GM18517 (cell line): ENCODE measurements around the gene GABRR2.

Experiments used
- ATAC-seq: cut with Tn5 transposase; IDR thresholded peaks from one replicate; pipeline ENCODE4 v1.9.1; 2021; ENCODE audit warnings: mild to moderate bottlenecking, moderate library complexity; ENCODE audit not compliant: unreplicated experiment

The GABRR2 gene

DNA sequence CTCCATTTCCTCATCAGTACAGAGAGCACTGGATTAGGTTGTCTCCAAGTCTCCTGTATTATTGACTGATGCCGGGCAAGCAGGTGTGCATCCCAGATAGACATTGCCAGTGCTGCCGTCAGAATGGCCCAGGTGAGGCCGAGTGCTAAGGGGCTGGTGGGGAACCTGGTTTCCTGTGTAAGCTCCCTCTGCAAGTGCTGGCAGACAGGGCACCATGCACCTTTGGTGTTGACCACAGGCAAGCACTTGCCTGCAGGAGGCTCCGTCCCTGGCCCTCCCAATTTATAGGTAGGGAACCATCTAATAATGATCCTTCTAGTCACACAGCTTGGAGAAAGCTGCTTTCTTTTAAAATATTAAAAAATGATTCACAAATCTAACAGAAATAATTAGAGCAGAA lies 98.7 kb downstream of the GABRR2 start:
- ATAC-seq, result no peak

DNA sequence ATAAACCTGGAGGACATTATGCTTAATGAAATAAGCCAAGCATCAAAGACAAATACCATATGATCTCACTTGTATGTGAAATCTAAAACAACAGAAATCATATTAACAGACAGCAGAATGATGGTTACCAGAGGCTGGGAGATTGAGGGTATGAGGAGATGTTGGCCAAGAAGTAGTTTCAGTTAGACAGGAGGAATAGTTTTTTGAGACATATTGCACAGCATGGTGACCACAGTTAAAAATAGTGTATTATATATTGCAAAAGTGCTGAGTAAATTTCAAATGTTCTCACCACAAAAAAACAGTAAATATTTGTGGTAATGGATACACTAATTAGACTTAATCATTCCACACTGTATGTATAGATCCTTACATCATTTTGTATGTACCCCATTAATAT lies 99.7 kb downstream of the GABRR2 start:
- no peak for ATAC-seq

DNA sequence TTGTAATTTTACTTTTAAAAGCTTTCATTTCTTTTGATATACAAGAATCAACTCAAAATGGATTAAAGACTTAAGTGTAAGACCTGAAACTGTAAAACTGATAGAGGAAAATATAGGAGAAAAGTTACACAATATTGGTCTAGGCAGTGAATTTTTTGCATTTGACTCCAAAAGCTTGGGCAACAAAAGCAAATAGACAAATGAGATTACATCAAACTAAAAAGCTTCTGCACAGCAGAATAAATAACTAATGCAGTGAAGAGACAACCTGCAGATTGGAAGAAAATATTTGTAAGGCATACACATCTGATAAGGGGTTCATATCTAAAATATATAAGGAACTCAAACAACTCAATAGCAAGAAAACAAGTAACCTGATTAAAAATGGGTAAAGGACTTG lies 100.9 kb downstream of the GABRR2 start:
- no peak for ATAC-seq

DNA sequence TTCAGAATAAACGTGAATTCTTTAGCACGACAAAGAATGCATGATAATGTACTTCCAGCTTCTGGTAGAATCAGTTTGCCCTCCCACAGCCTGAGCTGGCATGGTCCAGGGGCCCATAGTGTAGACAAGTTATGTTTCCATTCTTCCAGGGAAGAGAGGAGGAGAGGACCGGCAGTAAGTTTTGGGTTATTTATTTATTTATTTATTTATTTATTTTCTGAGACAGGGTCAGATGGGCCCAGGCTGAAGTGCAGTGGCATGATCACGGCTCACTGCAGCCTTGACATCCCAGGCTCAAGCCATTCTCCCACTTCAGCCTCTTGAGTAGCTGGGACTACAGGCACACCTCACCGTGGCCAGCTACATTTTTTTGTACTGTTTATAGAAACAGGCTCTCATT lies 102.6 kb downstream of the GABRR2 start:
- no peak for ATAC-seq

DNA sequence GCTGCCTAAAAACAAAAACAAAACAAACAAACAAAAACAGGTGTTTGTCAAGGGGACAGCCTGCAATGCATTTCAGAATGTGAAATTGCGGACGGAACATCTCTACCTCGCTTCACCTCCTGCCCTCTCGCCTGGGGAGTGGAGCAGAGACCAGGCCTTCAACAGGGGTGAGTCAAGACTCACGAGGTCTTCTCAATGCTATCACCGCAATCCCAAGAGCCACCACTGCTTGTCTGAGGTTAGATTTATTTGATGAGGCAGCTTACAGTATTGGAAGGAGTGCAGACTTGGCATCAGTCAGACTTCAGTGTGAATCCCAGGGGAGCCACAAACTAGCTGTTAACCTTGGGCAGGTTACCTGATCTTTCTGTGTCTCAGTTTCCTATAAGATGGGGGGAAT lies 105.6 kb downstream of the GABRR2 start:
- ATAC-seq, result no peak

DNA sequence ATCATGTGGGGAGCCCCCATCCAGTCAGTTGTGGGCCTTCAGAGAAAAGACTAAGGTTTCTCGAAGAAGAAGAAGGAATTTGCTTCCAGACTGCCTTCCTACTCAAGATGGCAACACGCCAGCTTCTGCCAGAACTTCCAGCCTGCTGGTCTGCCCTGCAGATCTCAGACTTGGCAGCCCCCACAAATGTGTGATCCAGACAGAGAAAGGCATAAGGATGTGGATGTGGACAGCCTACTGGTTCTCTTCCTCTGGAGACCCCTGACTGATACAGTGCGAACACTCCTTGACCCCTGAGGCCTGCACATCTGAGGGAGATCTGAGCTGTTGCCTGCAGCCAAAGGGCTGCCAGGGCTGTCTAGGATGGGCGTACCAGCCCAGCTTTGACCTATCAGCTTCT lies 106.5 kb downstream of the GABRR2 start:
- no peak for ATAC-seq
